ENCODE measurements around the gene MDFI.
A peak's percentile ranks its signal among the peaks of the same experiment; 100 is the strongest.

Gene MDFI

GRCh38 chr6:41638002-41638934 lies at the start of gene MDFI:
TSS of gene MDFI (plus strand) at chr6:41638468. CDS start at chr6:41638750, 282 bp downstream.
- no peak for DNase-seq (ENCODE audit: low spot score)

GRCh38 chr6:41589223-41589622 lies 49.0 kb upstream of the MDFI start:
- no peak for DNase-seq (ENCODE audit: low spot score)

GRCh38 chr6:41589636-41590622 lies 48.3 kb upstream of the MDFI start:
- DNase-seq (ENCODE audit: low spot score) = no peak

- DNase-seq (ENCODE audit: low spot score) = no peak
Measured at GRCh38 chr6:41591122-41591521, 47.1 kb upstream of the MDFI start.

- DNase-seq (ENCODE audit: low spot score) = peak; percentile 87
Measured at GRCh38 chr6:41591859-41592502, 46.3 kb upstream of the MDFI start.

- DNase-seq (ENCODE audit: low spot score) = no peak
Measured at GRCh38 chr6:41593406-41593805, 44.9 kb upstream of the MDFI start.

GRCh38 chr6:41593839-41594238 lies 44.4 kb upstream of the MDFI start:
- no peak for DNase-seq (ENCODE audit: low spot score)

GRCh38 chr6:41594326-41594725 lies 43.9 kb upstream of the MDFI start:
- peak; percentile 89 for DNase-seq (ENCODE audit: low spot score)

GRCh38 chr6:41594766-41595165 lies 43.5 kb upstream of the MDFI start:
- DNase-seq (ENCODE audit: low spot score) = no peak

- no peak for DNase-seq (ENCODE audit: low spot score)
Measured at GRCh38 chr6:41595166-41595565, 43.1 kb upstream of the MDFI start.

GRCh38 chr6:41596096-41596685 lies 42.1 kb upstream of the MDFI start:
- DNase-seq (ENCODE audit: low spot score) = no peak

GRCh38 chr6:41596807-41597206 lies 41.5 kb upstream of the MDFI start:
- no peak for DNase-seq (ENCODE audit: low spot score)

- DNase-seq (ENCODE audit: low spot score) = no peak
Measured at GRCh38 chr6:41597246-41598000, 40.8 kb upstream of the MDFI start.

- DNase-seq (ENCODE audit: low spot score) = no peak
Measured at GRCh38 chr6:41598670-41599014, 39.6 kb upstream of the MDFI start.

GRCh38 chr6:41599015-41599851 lies 39.0 kb upstream of the MDFI start:
- DNase-seq (ENCODE audit: low spot score) = no peak

GRCh38 chr6:41599852-41600445 lies 38.3 kb upstream of the MDFI start:
- DNase-seq (ENCODE audit: low spot score) = no peak

- DNase-seq (ENCODE audit: low spot score) = no peak
Measured at GRCh38 chr6:41600499-41601247, 37.6 kb upstream of the MDFI start.

- no peak for DNase-seq (ENCODE audit: low spot score)
Measured at GRCh38 chr6:41601248-41601549, 37.1 kb upstream of the MDFI start.

- no peak for DNase-seq (ENCODE audit: low spot score)
Measured at GRCh38 chr6:41602422-41602743, 35.9 kb upstream of the MDFI start.

Data from AG08395 (cell line).